ENCODE measurements around the gene EDC4. TPM values are rescaled to one million over a fixed set of nuclear protein-coding genes. Genes with fewer than 3 reads are reported as not detected.

Gene EDC4, protein sequence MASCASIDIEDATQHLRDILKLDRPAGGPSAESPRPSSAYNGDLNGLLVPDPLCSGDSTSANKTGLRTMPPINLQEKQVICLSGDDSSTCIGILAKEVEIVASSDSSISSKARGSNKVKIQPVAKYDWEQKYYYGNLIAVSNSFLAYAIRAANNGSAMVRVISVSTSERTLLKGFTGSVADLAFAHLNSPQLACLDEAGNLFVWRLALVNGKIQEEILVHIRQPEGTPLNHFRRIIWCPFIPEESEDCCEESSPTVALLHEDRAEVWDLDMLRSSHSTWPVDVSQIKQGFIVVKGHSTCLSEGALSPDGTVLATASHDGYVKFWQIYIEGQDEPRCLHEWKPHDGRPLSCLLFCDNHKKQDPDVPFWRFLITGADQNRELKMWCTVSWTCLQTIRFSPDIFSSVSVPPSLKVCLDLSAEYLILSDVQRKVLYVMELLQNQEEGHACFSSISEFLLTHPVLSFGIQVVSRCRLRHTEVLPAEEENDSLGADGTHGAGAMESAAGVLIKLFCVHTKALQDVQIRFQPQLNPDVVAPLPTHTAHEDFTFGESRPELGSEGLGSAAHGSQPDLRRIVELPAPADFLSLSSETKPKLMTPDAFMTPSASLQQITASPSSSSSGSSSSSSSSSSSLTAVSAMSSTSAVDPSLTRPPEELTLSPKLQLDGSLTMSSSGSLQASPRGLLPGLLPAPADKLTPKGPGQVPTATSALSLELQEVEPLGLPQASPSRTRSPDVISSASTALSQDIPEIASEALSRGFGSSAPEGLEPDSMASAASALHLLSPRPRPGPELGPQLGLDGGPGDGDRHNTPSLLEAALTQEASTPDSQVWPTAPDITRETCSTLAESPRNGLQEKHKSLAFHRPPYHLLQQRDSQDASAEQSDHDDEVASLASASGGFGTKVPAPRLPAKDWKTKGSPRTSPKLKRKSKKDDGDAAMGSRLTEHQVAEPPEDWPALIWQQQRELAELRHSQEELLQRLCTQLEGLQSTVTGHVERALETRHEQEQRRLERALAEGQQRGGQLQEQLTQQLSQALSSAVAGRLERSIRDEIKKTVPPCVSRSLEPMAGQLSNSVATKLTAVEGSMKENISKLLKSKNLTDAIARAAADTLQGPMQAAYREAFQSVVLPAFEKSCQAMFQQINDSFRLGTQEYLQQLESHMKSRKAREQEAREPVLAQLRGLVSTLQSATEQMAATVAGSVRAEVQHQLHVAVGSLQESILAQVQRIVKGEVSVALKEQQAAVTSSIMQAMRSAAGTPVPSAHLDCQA (N-terminal part only)
- 7.0 and 11.9 TPM in 2 replicates for polyA plus RNA-seq

DNA sequence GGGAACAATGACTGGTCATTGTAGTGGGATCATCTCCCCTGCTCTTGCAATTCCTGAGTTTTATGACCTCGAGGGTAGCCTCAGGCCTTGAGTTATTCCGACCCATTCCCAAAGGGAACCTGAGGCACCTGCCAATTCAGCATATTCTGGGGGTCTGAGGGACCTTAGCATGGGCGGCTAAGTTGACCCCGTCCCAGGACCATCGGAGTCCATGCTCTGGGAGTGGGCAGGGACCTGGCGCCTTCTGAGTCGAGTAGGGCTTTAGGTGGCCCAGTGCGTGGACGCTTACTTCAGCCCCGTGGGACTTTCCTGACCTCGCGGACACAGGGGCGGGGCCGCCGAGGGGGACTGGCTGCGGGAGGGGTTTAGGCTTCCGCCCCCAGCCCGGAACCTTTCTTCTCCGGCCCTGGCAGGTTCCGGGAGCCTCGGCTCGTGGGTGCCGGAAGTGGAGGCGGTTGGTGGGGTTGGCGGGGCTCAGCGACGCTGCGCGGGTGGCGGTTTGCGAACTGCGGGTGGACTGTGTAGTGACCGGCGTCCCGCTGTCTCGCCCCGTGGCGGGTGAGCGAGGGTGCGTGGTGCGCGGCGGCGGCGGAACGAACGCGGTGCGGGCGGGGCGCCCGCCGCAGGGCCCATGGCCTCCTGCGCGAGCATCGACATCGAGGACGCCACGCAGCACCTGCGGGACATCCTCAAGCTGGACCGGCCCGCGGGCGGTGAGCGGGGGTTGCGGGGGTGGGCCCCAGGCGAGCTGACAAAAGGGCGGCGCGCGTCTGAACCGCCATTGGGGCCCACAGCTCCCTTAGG lies at the start of gene EDC4:
Gene EDC4, plus strand, starts transcription at position 422 of the 804 bp plus-strand sequence. Its CDS starts 210 bp downstream, at position 632.

DNA sequence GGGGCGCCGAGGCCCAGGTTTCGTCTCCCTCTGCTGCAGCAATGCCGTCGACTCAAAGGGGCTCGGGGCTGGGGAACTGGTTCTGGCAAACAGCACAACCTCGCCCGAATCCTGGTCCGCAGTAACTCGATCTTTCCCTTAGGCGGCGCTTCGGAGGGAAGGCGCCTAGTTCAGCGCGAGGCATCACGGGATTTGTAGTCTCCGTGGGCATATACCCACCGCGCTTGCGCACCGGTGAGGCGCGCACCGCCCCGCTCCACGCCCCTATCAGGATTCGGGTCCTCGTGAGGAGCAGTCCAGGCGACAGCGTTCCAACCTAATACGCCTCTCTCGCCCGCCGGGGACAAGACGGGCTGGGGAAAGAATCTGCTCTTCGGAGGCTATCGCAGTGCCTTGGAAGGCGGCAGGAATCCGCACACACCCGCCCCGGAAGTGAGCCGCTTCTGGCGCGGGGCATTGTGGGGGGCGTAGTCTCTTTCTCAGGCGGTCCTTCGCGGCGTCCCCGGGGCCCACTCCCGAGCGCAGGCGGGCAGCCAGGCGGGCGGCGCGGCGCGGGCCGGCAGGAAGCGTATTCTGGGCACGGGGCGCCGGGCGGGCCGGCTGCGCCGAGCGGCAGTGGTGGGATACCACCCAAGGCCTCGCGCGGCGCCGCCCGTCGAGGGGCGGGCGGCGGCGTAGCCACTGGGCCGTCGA lies 30.9 kb upstream of the EDC4 start, which contains the start of gene THAP11:
Gene THAP11, plus strand, starts transcription at position 505 of the 693 bp plus-strand sequence. CDS start 235 bp downstream, outside the sequence.

DNA sequence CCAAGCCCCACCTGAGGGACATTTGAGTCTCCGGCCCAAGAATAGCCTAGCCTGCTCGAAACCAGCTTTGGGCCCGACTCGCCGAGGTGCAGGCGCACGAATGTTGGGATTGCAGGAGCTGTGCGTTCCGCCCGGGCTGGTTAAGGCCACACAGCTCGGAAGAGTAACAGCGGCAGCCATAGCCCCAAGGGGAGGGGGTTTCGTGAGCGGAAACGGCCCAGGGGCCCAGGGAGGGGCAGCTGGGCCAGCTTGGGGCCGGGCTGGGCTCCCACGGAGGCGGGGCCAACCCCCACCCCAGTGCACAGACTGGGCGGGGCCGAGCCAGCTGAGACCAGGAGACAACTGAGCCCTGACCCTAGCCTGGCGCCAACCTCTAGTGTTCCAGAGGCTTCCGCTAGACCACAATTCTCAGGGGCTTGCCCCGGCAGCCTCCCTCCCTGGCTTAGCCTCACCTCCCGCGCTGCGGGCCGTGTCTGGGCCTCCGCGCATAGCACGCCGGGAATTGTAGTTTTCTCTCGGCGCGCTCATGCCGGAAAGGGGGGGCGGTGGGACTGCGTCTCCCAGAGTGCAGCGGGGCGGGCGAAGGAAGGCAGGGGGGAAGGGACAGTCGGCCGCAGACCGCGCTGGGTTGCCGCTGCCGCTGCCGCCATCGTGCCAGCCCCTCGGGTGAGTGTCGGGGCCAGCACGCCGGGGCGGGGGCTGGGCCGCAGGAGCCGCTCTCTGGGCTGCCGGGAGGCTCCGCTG lies 26.4 kb upstream of the EDC4 start, which contains the start of gene NUTF2:
Gene NUTF2, plus strand, starts transcription at position 614 of the 744 bp plus-strand sequence. CDS start 18,198 bp downstream, outside the sequence.

DNA sequence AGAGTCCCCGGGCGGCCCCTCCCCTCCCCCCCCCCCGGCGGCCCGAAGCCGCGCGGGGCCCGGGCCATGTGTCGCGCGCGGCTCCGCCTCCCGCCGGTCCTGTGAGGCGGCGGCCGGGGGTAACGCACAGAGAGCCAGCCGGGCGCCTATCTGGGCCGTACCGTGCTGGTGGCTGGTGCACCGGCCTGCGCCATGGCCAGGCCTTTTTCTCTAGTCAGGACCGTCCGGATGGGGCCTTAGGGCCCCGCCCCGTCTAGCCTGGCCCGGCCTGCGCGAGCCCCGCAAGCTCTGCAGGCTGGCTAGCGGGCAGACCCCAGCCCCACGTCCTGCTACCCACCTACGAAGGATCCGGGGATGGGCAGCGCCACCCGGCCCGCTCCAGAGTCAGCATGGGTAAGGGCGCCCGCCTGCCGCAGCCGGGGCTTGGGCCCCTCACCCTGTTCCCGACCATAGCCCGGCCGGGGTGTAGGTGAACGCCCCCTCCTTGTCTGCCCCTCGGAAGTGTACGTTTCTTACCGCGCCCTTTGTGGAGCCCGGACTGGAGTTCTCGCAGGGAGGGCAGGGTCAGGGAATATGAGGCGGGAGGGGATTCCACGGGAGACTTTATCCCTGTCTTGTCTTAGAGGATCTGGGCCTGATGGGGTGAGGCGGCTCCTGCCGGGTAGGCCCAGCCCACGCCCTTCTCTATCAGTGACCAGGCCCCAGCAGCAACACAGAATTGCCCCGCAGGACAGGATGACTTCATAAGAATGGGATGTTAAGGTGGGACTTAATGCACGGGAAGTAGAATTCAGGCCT lies 25.6 kb upstream of the EDC4 start, which contains the start of gene CENPT:
Gene CENPT, minus strand, starts transcription at position 630 of the 798 bp plus-strand sequence. CDS start 13,834 bp downstream, outside the sequence.

DNA sequence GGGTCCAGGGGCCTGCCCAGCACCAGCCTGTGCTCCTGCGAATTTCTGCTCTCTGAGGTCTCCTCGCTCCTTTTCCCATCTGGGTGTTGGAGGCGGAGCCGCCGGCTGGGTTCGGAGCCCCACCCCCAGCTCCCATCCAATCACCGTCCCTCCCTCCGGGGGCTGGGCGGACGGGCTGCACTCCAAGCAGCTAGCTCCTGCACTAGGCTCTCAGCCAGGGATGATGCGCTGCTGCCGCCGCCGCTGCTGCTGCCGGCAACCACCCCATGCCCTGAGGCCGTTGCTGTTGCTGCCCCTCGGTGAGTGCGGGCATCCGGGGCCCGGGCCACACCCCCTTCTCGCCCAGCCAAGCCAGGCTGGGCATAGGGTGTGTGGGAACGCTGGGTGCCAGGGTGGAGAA lies 11.8 kb downstream of the EDC4 start, which contains the start of gene NRN1L:
Gene NRN1L, plus strand, starts transcription at position 202 of the 400 bp plus-strand sequence. Its CDS starts 19 bp downstream, at position 221.

DNA sequence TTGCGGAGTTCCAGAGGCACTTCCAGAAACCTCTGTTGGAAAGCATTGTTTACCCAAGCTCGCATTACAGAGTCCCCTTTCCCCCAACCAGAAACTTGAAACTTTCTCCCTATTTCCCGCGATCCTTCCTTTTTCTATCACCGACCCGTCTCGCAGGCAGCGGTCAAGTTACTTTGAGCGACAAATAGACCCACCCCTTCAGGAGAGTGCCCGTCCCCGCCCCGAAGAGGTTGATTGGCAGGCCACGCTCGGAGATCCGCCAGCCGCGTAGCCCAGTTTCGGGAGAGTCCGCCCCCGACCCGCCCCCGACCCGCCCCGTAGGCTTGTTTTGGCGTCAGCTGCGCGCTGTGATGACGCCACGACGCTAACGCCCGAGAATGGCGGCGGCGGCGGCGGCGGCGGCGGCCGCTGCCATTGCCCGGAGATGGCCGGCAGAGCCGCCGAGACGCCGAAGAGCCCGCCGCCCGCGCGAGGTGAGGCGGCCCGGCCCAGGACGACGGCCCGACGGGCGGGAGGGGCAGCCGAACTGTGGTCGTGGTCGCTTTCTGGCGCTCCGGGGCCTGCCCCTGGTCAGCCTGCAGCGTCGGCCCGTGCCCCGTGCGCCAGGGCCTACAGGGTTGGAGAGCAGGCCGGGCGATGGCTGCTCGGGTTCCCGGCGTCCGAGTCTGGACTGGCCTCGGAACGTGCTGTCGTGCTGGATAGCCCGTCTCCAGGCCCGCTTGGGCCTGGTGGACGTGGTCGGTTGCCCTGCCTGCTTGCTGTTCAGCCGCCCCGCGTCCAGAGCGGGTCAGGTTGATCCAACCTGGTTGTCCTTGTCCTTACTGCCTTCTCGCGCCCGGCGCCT lies 20.3 kb downstream of the EDC4 start, which contains the start of gene PSKH1:
Gene PSKH1, plus strand, starts transcription at position 356 of the 844 bp plus-strand sequence. CDS start 15,496 bp downstream, outside the sequence.

Other genes with a start within 250 kb of the EDC4 start
- gene CARMIL2, start 227.9 kb upstream of the EDC4 start, polyA plus RNA-seq = 1.4 and 5.7 TPM in 2 replicates
- gene ACD, start 212.8 kb upstream of the EDC4 start, polyA plus RNA-seq = 7.5 and 13.0 TPM in 2 replicates
- gene PARD6A, start 212.1 kb upstream of the EDC4 start, polyA plus RNA-seq = 4.0 and 9.6 TPM in 2 replicates
- 0.78 and 2.4 TPM in 2 replicates for gene ENKD1, start 206.3 kb upstream of the EDC4 start, polyA plus RNA-seq
- gene C16orf86, start 206.2 kb upstream of the EDC4 start, polyA plus RNA-seq = not detected in 2 replicates
- gene GFOD2, start 153.7 kb upstream of the EDC4 start, polyA plus RNA-seq = 7.7 and 9.9 TPM in 2 replicates
- 0.11 and 1.0 TPM in 2 replicates for gene RANBP10, start 66.5 kb upstream of the EDC4 start, polyA plus RNA-seq
- 0.35 and 1.4 TPM in 2 replicates for gene TSNAXIP1, start 66.2 kb upstream of the EDC4 start, polyA plus RNA-seq
- gene THAP11, start 30.7 kb upstream of the EDC4 start, polyA plus RNA-seq = 5.9 and 6.4 TPM in 2 replicates
- 50.0 and 82.7 TPM in 2 replicates for gene NUTF2, start 26.1 kb upstream of the EDC4 start, polyA plus RNA-seq
- gene CENPT, start 25.4 kb upstream of the EDC4 start, polyA plus RNA-seq = 2.1 and 9.9 TPM in 2 replicates
- gene NRN1L, start 11.8 kb downstream of the EDC4 start, polyA plus RNA-seq = 3.1 TPM in 1 of 2 replicates, not detected in the other
- gene PSKH1, start 20.2 kb downstream of the EDC4 start, polyA plus RNA-seq = 0.59 TPM in 1 of 2 replicates, not detected in the other
- 1.9 TPM in 1 of 2 replicates, not detected in the other for gene CTRL, start 58.8 kb downstream of the EDC4 start, polyA plus RNA-seq
- 39.2 and 49.7 TPM in 2 replicates for gene PSMB10, start 63.8 kb downstream of the EDC4 start, polyA plus RNA-seq
- 42.9 and 103 TPM in 2 replicates for gene LCAT, start 71.1 kb downstream of the EDC4 start, polyA plus RNA-seq
- gene SLC12A4, start 95.6 kb downstream of the EDC4 start, polyA plus RNA-seq = 1.1 and 1.5 TPM in 2 replicates
- gene DPEP3, start 107.4 kb downstream of the EDC4 start, polyA plus RNA-seq = not detected in 2 replicates
- gene DPEP2, start 126.4 kb downstream of the EDC4 start, polyA plus RNA-seq = not detected in 2 replicates
- gene DPEP2NB, start 142.9 kb downstream of the EDC4 start, polyA plus RNA-seq = not detected in 2 replicates
- gene DDX28, start 150.2 kb downstream of the EDC4 start, polyA plus RNA-seq = 2.8 and 3.8 TPM in 2 replicates
- gene DUS2, start 150.2 kb downstream of the EDC4 start, polyA plus RNA-seq = 1.6 and 10.4 TPM in 2 replicates
- gene NFATC3, start 212.3 kb downstream of the EDC4 start, polyA plus RNA-seq = 0.70 and 3.3 TPM in 2 replicates